ENCODE results near the gene PCYT1B.
"Not testable (repeated sequence)": the region's sequence is repeated elsewhere in the genome, so short reads cannot be mapped to it uniquely, and the experiment has no call there.

The PCYT1B gene

DNA sequence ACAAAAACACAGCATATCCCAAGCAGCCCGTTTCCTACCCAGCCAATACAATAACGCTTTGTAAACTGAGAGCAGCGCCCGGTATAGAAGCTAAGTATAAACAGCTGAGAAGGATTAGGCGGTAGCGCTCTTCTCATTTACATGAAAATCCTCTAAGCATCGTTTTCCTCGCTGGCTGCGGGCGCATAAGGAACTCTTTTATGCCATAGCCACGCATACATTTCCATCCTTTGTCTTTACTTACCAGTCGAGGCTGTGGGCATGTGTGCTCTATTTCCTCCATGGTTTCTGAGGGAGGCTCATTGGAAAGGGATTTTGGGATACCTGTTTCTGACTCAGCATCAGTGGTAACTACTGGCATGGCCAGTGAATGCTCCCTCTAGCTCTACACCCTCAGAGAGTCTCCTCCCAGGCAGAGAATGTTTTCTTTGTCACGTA lies 383 bp downstream of the PCYT1B start:
- DNase-seq (ENCODE audit: extremely low read depth in 1 of 2, low read depth in 1 of 2) = no peak

GRCh38 chrX:24646006-24646405 lies 1.1 kb downstream of the PCYT1B start:
- no peak for DNase-seq (ENCODE audit: extremely low read depth in 1 of 2, low read depth in 1 of 2)

- no peak for DNase-seq (ENCODE audit: extremely low read depth in 1 of 2, low read depth in 1 of 2)
Observed at GRCh38 chrX:24643116-24643515, 4.0 kb downstream of the PCYT1B start.

DNA sequence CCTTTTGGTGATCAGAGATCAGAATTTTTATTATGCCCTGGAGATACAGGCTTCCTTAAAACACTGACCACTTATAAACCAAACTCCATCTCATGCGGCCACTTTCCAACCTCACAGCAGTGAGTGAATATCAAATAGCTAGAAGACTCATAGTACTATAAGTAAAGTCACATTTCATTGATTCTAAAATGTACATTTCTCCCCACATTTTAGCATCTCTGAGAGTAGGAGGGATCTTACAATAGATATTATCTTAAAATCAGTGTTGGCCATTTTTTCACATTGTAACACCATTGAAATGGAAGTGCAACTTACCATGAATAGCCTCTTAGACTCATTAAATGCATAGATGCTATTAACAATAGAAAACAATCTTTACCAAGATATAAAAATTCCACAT lies 17.4 kb downstream of the PCYT1B start:
- DNase-seq (ENCODE audit: extremely low read depth in 1 of 2, low read depth in 1 of 2) = no peak

GRCh38 chrX:24619647-24620046 lies 27.5 kb downstream of the PCYT1B start:
- DNase-seq (ENCODE audit: extremely low read depth in 1 of 2, low read depth in 1 of 2) = no peak

GRCh38 chrX:24610516-24610915 lies 36.6 kb downstream of the PCYT1B start:
- DNase-seq (ENCODE audit: extremely low read depth in 1 of 2, low read depth in 1 of 2) = no peak

DNA sequence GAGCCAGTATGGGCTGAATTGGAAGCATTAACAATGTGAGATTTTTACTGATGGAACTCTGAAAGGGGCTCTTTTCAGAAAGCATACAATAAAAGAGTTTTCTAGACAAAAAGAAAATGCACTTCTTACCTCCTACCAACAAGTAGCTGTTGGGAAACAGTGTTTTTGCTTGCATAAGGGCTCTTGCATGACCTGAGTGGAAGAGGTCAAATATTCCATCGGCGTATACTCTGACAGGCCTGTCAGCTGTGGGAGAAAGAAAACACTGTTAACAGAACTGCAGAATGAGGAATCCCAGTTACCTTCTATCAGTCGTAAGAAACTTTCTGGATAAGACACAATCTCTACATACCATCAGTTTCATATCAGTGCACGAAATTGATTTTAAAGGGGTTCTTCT lies 39.5 kb downstream of the PCYT1B start:
- DNase-seq (ENCODE audit: extremely low read depth in 1 of 2, low read depth in 1 of 2) = no peak

- DNase-seq (ENCODE audit: extremely low read depth in 1 of 2, low read depth in 1 of 2) = not testable (repeated sequence)
Observed at GRCh38 chrX:24605941-24606340, 41.2 kb downstream of the PCYT1B start.

DNA sequence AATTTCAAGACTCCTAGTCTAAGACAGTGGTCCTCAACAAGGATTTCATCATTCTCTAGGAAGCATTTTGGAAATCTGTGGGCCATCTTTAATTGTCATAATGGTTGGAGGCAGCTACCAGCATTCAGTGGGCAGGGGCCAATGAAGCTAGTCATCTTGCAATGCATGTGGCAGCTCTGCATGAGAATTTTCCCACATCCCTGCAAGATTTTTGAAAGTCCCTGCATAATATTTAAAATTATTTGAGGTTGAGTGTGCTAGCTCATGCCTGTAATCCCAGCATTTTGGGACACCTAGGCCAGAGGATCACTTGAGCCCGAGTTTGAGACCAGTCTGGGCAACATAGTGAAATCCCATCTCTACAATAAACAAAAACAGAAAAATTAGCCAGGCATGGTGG lies 44.0 kb downstream of the PCYT1B start:
- DNase-seq (ENCODE audit: extremely low read depth in 1 of 2, low read depth in 1 of 2) = no peak

DNA sequence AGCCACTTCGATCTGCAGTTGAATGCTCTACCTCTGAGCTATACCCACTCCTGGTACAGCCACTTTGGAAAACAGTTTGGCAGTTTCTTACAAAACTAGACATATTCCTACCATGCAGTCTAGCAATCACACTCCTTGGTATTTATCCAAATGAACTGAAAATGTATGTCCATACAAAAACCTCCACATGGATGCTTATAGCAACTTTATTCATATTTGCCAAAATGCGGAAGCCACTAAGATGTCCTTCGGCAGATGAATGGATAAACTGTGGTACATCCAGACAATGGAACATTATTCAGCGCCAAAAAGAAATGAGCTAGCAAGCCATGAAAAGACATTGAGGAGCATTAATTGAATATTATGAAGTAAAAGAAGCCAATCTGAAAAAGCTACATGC lies 45.3 kb downstream of the PCYT1B start:
- DNase-seq (ENCODE audit: extremely low read depth in 1 of 2, low read depth in 1 of 2) = no peak

- DNase-seq (ENCODE audit: extremely low read depth in 1 of 2, low read depth in 1 of 2) = no peak
Observed at GRCh38 chrX:24594501-24594900, 52.6 kb downstream of the PCYT1B start.

DNA sequence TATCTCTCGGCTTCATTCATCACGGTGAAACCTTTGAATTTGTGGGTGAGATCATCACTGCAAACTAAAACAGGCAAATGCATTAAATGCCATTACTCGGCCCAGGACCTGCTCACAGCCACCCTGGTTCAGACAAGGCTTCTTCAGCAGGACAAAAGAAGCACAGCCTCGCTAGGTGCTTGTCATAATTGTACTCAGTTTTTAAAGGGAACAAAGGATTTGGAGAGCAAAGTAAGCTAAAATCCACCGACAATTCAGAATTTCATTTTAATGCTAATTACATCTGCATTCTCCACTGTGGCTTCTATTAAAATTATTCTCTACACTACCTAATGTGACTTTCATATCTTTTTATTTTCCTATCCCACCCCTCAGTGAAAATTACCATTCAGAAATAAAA lies 57.0 kb downstream of the PCYT1B start:
- no peak for DNase-seq (ENCODE audit: extremely low read depth in 1 of 2, low read depth in 1 of 2)

GRCh38 chrX:24577091-24577490 lies 70.1 kb downstream of the PCYT1B start:
- DNase-seq (ENCODE audit: extremely low read depth in 1 of 2, low read depth in 1 of 2) = no peak

GRCh38 chrX:24575496-24575895 lies 71.7 kb downstream of the PCYT1B start:
- no peak for DNase-seq (ENCODE audit: extremely low read depth in 1 of 2, low read depth in 1 of 2)

DNA sequence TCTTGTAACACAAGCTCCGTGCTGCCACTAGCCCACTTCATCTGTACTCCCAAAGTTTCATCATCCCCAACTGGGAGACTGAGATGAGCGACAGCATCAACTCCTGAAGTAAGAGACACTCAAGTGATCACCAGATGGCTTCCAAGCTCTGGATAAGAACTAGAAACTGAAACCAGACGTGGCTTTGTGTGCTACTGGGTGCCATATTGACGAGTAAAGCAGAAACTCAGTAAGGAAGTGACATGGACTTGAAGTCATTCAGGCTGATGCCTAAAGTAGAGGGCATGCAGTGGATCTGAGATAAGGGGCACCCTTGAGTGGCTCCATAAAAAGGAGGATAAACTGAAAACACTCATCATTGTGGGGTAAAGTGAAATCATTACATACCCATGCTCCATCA lies 72.4 kb downstream of the PCYT1B start:
- no peak for DNase-seq (ENCODE audit: extremely low read depth in 1 of 2, low read depth in 1 of 2)

GRCh38 chrX:24567169-24567568 lies 80.0 kb downstream of the PCYT1B start:
- no peak for DNase-seq (ENCODE audit: extremely low read depth in 1 of 2, low read depth in 1 of 2)

DNA sequence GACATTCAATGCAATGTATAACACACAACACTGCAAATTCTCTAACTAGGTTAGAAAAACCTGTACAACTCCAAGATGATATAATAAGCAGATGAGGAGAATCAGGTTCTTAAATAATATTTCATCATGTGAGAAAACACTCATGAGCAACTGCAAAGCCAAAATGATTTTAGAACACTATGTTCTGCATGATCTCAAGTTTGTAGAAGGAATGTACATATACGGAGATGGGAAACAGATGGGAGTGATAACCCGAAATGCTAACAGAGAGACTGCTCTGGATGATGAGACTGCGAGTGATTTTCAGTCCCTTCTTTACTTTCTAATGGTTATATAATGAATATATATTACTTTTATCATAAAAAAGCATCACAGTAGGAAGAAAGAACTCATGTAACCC lies 80.9 kb downstream of the PCYT1B start:
- no peak for DNase-seq (ENCODE audit: extremely low read depth in 1 of 2, low read depth in 1 of 2)

- no peak for DNase-seq (ENCODE audit: extremely low read depth in 1 of 2, low read depth in 1 of 2)
Observed at GRCh38 chrX:24563291-24564010, 83.7 kb downstream of the PCYT1B start.

GRCh38 chrX:24561121-24561520 lies 86.0 kb downstream of the PCYT1B start:
- DNase-seq (ENCODE audit: extremely low read depth in 1 of 2, low read depth in 1 of 2) = no peak

DNA sequence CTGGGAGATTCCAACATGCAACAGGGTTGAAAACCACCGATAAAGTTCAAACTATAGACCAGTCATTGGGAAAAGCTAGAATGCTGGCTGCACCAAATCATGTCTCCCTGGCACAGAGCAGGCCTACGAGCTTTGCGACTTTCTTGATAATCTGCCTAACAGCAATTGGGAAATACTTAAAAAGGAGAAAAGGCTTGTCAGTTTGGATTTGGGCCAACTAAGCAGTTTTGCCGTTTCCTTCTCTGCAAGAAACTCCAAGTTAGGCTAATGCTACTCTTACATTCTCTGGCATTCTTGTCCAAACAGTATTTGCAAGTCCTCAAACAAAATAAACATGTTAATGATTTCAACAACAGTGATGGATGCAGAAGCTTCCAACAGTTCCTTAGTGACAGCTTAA lies 94.1 kb downstream of the PCYT1B start:
- DNase-seq (ENCODE audit: extremely low read depth in 1 of 2, low read depth in 1 of 2) = no peak

- no peak for DNase-seq (ENCODE audit: extremely low read depth in 1 of 2, low read depth in 1 of 2)
Observed at GRCh38 chrX:24550166-24550565, 97.0 kb downstream of the PCYT1B start.

DNA sequence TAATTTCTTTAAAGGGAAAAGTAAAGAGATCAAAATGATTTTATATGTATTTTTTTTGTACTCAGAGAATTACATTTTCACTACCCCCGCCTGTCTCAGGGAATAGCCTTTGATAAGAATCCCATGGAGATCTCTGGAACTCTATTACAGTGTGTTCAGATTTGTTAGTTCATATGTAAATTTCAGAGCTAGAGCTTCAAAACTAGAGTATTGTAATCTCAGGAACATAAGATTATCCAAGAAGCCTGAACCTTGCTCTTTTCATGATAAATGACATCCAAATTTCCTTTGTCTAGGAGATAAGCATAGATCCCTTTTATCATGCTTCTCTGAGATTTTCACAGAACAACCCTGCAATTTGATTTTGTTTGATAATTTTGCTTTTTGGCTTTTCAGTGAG lies 99.2 kb downstream of the PCYT1B start:
- DNase-seq (ENCODE audit: extremely low read depth in 1 of 2, low read depth in 1 of 2) = no peak

- DNase-seq (ENCODE audit: extremely low read depth in 1 of 2, low read depth in 1 of 2) = no peak
Observed at GRCh38 chrX:24542756-24543155, 104.4 kb downstream of the PCYT1B start.
